ENCODE results near the gene TRIP13. TPM values are rescaled to one million over a fixed set of nuclear protein-coding genes. Genes with fewer than 3 reads are reported as not detected.

Gene TRIP13
- total and polyA plus RNA-seq, 2 of the 13 experiments (the other 11 are each of a cell fraction or from before 2014, with no cell fraction given), result 13.5 to 33.0 TPM

- TF ChIP-seq, protein P1, sequence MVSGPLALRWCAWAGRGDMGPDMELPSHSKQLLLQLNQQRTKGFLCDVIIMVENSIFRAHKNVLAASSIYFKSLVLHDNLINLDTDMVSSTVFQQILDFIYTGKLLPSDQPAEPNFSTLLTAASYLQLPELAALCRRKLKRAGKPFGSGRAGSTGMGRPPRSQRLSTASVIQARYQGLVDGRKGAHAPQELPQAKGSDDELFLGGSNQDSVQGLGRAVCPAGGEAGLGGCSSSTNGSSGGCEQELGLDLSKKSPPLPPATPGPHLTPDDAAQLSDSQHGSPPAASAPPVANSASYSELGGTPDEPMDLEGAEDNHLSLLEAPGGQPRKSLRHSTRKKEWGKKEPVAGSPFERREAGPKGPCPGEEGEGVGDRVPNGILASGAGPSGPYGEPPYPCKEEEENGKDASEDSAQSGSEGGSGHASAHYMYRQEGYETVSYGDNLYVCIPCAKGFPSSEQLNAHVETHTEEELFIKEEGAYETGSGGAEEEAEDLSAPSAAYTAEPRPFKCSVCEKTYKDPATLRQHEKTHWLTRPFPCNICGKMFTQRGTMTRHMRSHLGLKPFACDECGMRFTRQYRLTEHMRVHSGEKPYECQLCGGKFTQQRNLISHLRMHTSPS (CRISPR knock-in tag; IDR thresholded peaks at IDR 0.05; ENCODE audit: low read depth), result no peak
- TF ChIP-seq ZNF205 (CRISPR knock-in tag; IDR thresholded peaks at IDR 0.05) (no peak), TRAFD1 (CRISPR knock-in tag; IDR thresholded peaks at IDR 0.05; ENCODE audit: borderline replicate concordance) (no peak), ZNF235 (CRISPR knock-in tag; IDR thresholded peaks at IDR 0.05; ENCODE audit: borderline replicate concordance) (no peak), IKZF4 (CRISPR knock-in tag; IDR thresholded peaks at IDR 0.05; ENCODE audit: borderline replicate concordance, low read depth, not compliant biosample characterization) (no peak), POLR2A (IDR thresholded peaks at IDR 0.05; ENCODE audit: insufficient read depth in 1 of 2, low read depth in 2 of 2, low read length in 2 of 2) (0 out of 4 replicates have a peak, but pooled peaks of 1 of the 2 experiments have one; percentile 1), ZNF143 (CRISPR knock-in tag; IDR thresholded peaks at IDR 0.05) (no peak), REPIN1 (CRISPR knock-in tag; IDR thresholded peaks at IDR 0.05; ENCODE audit: borderline replicate concordance, low read depth) (no peak), ZNF629 (CRISPR knock-in tag; conservative IDR thresholded peaks at IDR 0.05) (no peak), ESRRA (CRISPR knock-in tag; IDR thresholded peaks at IDR 0.05; ENCODE audit: low read depth) (no peak), REXO4 (CRISPR knock-in tag; IDR thresholded peaks at IDR 0.05; ENCODE audit: borderline replicate concordance) (no peak), ZNF710 (CRISPR knock-in tag; IDR thresholded peaks at IDR 0.05; ENCODE audit: borderline replicate concordance) (no peak), HES4 (CRISPR knock-in tag; IDR thresholded peaks at IDR 0.05; ENCODE audit: borderline replicate concordance) (no peak), ZNF276 (CRISPR knock-in tag; IDR thresholded peaks at IDR 0.05; ENCODE audit: low read depth) (no peak)
- TF ChIP-seq, protein P2, sequence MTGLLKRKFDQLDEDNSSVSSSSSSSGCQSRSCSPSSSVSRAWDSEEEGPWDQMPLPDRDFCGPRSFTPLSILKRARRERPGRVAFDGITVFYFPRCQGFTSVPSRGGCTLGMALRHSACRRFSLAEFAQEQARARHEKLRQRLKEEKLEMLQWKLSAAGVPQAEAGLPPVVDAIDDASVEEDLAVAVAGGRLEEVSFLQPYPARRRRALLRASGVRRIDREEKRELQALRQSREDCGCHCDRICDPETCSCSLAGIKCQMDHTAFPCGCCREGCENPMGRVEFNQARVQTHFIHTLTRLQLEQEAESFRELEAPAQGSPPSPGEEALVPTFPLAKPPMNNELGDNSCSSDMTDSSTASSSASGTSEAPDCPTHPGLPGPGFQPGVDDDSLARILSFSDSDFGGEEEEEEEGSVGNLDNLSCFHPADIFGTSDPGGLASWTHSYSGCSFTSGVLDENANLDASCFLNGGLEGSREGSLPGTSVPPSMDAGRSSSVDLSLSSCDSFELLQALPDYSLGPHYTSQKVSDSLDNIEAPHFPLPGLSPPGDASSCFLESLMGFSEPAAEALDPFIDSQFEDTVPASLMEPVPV (CRISPR knock-in tag; IDR thresholded peaks at IDR 0.05), result no peak
- TF ChIP-seq, protein P3, sequence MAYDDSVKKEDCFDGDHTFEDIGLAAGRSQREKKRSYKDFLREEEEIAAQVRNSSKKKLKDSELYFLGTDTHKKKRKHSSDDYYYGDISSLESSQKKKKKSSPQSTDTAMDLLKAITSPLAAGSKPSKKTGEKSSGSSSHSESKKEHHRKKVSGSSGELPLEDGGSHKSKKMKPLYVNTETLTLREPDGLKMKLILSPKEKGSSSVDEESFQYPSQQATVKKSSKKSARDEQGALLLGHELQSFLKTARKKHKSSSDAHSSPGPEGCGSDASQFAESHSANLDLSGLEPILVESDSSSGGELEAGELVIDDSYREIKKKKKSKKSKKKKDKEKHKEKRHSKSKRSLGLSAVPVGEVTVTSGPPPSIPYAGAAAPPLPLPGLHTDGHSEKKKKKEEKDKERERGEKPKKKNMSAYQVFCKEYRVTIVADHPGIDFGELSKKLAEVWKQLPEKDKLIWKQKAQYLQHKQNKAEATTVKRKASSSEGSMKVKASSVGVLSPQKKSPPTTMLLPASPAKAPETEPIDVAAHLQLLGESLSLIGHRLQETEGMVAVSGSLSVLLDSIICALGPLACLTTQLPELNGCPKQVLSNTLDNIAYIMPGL (CRISPR knock-in tag; IDR thresholded peaks at IDR 0.05; ENCODE audit: borderline replicate concordance in 1 of 2, low read depth in 1 of 2), result no peak
These were observed 36.7 kb upstream of the TRIP13 start (continued) for GRCh38 chr5:855771-856530.

Measured in HepG2 (cell line).